NCI-H510A (cell line): ENCODE results near the gene TBC1D17.

Experiments
- DNase-seq: peaks from one replicate; lab custom pipeline; 2025; lab: John Stamatoyannopoulos, UW

TBC1D17 gene

DNA sequence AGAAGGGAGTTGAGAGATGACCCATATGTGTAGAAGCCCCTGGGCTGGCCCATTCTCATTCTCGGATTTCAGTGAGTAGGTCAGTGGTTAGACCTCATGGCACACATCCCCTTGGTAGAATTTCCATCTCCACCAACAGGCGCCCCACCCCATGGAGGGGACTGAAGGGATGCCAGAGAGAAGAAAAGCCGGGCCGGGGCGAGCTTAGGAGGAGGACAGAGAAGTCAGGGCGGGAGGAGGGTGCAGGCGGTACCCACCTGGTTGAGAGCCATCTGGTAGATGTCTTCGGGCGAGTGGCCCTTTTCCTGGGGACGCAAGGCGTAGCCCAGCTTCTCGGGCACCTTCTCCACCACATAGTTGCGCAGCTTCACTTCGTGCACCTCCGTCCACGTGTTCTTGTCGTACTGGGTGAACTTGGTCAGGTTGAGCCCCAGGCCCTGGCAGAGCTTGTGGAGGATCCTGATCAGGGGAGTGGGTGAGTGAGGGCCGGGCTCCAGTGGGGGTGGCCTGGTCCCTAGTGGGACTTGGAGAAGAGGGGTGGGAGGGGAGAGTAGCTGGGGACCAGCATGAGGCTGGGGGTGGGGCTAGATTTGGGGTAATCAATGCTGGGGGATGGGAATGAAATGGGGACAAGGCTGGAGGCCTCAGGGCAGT is 16.6 kb downstream of the TBC1D17 start:
- no peak for DNase-seq

DNA sequence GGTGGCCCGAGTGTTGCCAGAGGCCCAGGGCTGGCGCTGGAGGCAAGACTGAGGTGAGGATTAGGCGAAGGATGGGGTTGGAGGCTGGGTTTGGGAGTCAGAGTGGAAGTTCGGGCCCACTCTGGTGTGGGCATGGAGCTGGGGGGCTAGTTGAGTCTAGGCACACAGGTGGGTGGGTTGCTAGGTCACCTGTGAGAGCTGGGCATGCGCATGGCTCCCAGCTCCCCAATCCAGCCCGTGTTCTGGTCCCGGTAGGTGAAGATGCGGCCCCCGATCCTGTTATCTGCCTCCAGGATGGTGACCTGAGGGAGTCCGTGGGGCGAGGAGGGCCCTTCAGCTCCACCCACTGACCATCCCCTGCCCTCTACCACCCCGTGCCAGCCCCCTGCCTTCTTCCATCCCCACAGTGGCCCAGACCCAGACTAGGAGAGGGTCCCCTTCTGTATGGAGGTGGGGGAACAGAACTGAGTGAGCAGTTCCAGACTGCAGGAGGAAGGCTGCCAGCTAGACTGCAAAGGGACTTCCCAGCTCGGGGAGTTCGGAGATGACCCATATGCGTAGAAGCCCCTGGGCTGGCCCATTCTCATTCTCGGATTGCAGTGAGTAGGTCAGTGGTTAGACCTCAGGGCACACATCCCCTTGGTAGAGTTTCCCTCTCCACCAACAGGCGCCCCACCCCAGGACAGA is 17.5 kb downstream of the TBC1D17 start:
- no peak for DNase-seq

DNA sequence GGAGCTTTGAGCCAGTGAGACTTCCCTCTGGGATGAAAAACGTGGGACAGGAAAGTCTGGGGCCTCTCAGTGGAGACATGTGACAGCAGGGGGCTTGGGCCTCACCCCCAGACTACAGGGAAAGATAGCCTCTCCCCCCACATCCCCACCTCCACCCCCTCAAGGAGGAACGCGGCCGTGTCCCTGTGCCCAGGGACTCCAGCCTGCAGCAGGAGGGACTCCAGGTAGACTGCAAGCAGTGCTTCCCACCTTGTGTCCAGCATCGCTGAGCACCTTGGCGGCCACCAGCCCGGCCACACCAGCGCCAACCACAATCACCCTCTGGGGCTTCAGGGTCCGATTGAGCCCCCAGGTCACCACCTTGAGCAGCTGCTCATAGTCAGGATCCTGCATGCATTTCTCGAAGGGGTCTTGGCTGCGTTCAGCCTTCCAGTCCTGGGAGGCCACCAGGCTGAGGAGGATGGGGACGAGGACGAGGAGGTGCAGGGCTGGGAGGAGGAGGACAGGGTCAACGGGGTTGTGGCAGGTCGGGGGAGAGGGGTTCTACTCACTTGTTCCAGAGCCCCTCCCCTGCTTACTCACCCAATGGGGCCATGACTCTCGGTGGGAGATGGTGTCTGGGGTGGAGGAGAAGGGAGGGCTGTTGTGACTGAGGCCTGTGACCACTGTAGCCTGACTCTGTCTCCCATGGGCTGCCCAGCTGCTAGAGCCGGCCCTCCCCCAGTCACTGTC is 18.2 kb downstream of the TBC1D17 start:
- no peak for DNase-seq

DNA sequence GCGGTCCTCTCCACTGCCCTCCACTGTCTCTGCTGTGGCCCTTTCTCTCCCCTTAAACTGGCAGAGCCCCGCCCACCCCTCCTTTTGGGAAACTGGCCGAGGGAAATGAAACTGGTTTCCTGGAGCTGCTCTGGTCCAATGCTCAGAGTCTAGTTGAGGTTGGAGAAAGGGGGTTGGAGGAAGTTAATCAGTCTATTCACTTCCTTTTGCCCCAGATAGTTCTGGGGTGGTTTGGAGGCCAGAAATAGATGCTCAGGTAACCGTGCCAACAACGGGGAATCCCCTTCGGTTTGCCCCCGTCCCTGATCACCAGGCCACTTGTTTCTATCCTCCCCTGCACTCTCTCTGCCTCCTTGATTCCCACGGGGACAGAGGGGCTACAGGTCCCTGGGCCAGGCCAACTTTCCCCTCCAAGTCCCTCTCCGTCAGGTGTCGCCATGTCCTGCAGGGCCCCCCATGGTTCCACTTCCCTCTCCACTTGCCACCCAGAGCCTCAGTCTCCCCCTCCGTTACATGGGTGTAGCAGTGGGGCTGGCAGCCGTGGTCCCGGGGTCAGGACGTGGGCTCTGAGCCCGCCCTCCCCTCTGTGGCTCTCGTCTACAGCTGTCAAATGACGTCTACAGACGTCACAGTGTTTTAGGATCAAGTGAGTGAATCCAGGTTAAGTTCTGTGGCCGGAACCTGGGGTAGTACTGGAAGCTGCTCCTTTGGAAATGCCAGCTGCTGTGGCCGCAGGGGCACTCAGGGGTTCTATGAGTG is 19.5 kb downstream of the TBC1D17 start, which contains the start of gene IL4I1:
IL4I1 (minus strand) TSS at position 25 of the 759 bp plus-strand sequence. CDS start 727 bp downstream, outside the sequence.
- no peak for DNase-seq

DNA sequence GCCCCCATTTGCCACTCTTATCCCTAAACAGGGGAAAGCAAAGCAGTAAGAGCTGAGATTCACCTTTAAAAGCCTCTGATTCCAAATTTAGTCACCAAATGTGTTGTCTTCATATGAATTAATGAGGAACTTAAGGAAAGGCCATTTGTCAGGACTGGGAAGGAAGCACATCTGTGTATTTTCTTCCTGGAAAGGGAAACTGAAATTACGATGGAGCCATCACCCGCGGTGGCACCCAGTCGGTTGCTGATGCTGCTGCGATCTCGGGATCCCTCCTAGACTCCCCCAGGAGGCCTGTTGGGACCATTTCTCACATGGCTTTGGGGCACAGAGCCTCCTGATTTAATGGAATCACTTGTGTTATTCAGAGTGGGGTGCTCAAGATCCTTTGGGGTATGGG is 26.6 kb downstream of the TBC1D17 start:
- no peak for DNase-seq

DNA sequence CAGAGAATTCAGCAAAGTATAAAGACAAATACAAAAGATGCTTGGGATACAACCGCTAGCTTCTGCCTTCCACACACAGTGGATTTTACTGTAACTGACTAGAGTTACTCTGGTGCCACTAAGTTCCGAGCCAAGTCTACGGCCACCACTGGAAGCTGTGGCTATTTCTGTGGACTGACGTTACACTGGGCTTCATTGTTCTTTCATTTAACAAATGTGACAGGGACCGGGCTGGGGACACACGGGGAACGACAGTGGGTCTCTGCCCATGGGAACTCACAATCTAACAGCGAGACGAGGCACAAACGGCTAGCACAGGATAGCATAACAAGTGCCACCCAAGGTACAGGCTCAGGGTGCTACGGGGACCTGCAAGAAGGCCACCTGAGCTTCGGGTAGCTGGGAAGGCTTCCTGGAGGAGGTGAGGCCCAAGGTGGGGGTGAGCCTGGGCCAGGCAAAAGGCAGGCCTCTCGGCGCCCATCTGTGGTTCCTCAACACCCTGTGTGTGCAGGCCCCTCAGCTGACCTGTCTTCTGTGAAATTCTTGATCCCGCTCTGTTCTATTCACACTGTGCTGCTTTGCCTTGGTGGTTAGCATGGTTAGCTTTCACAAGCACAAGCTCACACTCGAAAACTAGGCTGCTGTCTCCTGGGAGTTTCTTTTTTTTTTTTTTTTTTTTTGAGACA is 29.5 kb downstream of the TBC1D17 start:
- no peak for DNase-seq

DNA sequence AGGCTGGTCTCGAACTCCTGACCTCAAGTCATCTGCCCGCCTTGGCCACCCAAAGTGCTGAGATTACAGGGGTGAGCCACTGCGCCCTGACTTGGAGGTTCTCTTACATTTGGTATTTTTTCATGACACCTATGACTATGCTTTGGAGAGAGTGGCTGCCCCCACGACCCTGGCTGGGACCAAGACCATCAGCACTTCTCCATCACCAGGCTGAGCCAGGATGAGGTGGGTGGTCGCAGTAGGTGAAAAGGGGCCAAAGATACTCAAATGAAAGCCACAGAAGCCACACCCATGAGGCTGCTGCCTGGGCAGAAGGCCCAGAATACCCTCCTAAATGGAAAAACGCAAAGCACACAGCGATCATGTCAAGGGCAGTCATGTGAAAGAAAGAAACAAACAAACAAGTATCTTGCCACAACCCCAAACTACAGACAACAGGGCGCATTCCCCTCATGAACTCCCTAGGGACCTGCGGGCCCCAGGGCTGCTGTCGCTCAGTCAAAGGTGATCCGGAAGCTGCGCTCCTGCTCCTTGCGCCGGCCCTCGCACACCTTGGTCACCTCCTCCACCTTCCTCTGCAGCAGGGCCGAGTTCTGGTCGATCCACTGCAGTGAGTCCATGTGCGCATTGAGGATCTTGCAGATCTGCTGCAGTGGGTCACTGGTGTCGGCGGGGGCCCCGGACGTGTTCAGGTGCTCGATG is 30.4 kb downstream of the TBC1D17 start:
- DNase-seq = no peak

DNA sequence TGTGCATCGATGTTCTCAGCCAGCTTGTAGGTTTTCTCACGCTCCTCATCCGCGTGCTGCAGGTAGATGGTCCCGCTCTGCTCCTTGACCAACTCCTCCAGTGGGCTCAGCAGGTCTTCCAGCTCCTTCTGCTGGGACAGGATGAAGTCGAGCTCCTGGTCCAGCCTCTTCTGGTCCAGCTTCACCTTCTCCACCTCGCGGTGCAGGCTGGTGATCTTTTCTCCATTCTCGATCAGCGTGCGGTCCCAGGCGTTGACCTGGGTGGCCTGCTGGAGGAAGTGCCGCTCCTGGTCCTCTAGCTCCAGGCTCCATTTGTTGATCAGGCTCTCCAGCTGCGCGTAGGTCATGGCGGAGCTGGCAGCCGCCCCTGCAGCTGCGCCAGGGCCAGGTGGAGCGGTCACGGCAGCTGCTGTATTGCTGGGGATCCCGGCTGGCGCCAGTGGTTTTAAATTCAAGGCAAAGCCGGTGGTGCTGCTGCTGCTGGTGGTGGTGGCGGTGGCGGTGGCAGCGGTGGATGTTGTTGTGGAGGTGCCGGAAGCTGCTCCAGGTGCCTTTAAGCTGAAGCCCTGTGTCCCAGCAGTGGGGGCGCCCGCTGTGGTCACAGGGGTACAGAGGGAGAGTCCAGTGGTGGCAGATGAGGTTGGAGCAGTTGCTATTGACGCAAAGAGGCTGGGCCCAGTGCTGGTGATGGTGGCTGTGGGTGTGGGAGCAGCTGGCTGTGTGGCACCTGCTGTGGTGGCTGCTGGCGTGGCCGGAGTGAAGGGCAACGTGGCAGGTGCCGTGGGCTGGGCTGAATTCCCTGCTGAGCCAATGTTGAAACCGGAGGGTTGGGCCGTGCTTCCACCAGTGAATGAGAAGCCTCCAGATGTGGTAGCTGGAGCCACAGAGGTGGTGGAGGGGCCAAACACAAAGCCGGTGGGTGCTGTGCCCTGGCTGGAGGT is 31.2 kb downstream of the TBC1D17 start:
- no peak for DNase-seq

DNA sequence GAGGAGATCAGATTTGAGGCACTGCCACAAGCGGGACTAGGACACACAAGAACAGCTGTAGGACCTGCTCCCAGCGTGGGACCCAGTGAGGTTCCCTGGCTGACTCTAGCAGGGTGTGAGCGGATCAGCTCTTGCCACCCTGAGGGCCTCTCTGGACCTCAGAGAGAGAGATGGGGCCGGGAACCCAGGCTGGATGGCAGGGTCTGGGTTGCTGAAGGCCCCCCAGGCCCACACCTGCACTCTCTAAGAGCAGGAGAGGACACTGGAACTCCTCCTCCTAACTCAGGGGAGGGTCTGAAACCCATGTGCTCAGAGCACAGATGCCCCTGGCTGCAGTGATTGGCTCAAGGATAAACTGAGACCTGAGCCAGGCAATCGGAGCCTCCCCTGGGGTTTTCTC is 32.7 kb downstream of the TBC1D17 start:
- DNase-seq = no peak

DNA sequence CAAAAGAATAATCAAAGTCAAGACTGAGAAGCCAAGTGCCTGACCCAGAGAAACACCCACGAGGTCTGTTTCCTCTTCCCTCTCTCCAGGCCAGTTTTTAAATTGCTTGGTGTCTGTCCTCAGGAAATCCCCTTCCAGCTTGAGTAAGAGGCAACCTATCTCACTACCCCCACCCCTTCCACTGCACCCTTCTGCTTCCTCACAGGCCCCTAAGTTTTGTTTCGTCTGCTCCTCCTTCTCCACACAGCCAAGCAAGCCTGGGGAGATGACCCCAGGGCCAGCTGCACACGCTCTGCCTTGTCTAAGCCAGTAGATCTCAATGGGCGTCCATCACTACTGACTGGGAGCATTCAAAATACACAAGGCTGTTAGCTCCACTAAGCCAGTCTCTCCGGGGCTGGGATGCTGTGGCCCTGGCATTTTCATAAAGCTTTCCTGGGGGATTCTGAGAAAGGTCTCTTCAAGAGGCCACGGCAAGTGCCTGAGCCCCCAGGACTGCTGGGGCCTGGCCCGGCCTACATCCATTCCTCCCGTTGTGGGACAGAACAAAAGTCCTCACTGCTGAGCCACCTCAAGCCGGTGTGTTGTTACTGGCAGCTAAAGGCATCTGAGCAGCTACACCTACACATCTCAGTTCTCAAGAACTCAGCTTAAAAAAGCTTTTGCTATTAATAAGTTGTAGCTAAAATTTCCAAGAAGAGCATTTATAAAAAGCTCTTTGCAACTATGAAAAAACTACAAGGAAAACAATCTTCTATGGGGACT is 34.1 kb downstream of the TBC1D17 start:
- no peak for DNase-seq

DNA sequence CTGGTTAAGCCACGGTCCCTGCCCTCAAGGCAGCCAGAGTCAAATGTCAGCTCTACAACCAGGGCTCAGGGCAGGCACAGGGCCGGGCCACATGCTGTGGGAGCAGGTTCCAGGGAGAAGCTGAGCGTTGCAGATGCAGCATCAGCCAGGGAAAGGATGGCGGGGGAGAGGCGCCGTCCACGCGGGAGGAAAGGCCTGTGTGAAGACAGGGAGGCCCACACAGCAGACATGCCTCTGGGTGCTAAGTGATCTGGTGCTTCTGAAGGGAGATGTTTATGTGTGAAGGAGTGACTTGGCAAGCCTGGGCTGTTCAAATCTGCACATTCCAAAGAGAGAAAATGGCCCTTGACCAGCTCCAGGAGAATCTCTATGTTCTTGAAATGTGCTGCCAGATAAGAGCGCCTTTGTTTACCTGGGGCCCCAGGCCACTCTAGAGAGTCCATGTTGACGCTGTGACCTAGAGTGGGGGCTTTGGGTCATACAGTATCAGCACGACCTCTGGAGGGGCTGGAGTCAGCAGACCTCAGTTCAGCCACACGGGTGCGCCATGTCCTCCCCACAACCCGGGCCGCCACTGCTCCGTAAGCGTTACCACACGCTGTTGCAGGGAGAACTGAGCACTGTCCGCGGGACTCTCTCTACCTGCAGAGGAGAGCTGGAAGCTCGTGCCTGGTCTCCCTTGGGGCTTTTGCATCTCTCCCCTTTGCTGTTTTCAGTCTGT is 35.6 kb downstream of the TBC1D17 start:
- DNase-seq = no peak

DNA sequence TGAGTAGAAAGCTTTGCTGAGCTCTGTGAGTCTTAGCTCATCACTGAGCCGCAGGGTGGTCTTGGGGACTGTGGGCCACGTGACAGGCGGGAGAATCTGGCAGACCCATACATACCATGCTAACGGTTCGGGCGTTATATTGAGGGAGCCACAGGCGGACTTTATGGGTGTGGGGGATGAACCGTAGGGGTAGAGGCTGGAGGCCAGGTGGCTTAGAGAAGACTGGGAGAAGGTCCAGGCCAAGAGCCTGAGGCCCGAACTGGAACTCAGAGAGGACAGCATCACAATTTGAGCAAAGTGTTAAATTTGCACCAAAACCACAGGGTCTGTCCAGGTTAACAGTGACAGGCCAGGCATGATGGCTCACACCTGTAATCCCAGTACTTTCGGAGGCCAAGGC is 36.2 kb downstream of the TBC1D17 start:
- DNase-seq = no peak

DNA sequence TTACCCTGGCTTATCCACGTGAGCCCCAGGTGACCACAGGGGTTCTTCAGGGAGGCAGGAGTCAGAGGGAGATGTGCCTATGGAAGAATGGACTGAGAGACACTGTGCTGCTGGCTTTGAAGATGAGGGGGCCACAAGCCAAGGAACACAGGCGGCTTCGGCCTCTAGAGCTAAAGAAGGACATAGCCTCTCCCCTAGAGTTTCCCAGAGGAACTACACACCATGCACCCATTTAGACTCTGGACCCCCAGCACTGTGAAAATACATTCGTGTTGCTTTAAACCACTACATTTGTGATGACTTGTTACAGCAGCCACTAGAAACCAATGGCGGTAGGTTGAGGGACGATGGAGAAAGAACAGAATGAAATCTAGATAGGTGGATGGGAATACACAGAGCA is 37.8 kb downstream of the TBC1D17 start:
- DNase-seq = no peak

DNA sequence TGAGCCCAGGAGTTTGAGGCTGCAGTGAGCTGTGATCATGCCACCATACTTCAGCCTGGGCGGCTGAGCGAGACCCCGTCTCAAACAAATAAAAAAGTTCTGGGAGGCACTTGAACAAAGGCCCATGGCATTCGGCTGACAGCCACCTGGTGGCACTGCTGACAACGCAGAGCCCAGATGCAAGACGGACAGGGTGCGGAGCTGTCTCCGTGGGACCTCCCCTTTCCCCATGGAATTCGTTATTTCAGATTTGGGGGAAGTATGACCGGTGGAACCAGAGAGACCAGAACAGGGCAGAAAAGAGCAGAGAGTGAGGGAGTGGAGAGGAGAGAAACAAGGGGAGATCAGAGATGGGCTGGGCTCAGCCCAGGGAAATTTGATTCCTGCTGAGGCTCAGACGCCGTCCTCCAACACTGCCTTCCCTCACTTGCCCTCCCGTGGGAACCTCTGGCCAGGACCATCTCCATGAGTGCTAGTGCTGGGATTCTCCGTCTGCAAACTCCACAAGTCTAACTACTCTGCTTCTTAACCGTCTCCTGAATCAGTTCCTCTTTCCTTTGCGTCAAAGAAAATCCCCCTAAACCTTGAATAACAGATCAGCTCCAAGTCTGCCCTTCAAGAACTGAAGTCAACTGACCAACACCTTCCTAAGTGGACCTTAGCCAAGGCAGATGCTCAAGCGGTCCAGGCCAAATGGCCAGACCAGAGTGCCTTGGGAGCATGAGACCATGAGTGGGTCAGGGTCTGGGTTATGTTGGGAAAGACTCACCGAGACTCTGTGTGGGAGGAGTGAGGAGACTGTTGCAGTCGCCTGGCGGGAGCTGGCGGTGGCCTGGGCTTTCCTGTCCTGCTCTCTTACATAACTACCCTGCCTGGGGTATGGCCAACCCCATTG is 39.6 kb downstream of the TBC1D17 start:
- no peak for DNase-seq

DNA sequence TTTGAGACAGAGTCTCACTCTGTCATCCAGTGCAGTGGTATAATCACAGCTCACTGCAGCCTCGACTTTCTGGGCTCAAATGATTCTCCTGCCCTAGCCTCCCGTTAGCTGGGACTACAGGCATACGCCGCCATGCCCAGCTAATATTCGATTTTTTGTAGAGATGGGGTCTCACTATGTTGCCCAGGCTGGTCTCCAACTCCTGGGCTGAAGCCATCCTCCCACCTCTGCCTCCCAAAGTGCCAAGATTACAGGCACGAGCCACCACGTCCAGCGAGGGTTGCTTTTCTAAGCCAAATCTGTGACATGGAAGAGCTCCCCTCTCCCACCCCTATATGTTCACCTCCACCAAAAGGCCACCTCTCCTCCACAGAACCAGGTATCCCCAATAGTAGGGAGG is 40.6 kb downstream of the TBC1D17 start:
- DNase-seq = no peak

DNA sequence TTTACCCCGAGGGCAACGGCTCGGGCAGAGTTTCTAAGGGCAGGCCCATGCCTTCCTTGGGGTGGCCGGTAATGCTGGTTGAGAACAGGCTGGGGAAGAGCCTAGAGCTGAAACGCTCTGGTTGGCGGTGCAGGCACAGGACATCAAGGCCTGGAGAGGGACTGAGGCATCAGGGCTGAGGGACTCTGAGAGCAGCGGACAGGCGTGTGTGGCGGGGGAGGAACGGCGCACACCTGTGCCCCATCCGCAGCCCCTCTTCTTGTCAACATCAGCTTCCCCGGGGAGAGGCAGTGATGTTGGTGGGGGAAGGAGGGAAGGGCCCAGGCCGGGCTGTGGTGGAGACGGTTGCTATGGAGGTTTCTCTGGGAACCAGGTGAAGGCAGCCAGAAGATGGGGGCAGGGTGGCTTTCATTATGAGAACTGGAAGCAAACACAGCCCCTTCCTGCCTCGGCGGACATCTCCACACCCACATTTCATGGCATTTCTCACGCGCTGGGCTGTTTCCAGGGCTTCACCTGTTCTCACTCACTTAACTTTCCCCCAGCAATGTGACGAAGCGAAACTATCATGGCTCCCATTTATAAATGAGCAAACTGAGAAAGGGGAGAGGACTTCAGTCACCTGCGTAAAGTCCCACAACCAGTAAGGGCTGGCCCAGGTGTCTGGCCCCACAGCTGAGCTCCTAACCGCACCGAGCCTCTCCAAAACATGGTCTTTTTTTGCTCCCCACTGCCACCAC is 43.3 kb downstream of the TBC1D17 start:
- DNase-seq = no peak
